H1 (cell line): ENCODE measurements around the gene TUT1. TPM values are rescaled to one million over a fixed set of nuclear protein-coding genes. Genes with fewer than 3 reads are reported as not detected.

Source experiments
- ATF3 ChIP-seq: IDR thresholded peaks from 2 replicates; pipeline ENCODE4 v1.6.1; 2011; ENCODE audit warnings: low read depth, mild to moderate bottlenecking, low read length; ENCODE audit not compliant: insufficient read depth
- CBX5 ChIP-seq: fragments of 300-800, 300-1000 bp; sonication (generic); IDR thresholded peaks from 2 replicates; pipeline ENCODE4 v1.7.1; 2016; ENCODE audit warnings: antibody characterized with exemption, low read length, low read depth
- CHD1 ChIP-seq: IDR thresholded peaks from 2 replicates; pipeline ENCODE4 v1.6.1; 2012; ENCODE audit warnings: low read depth, low read length, improper control_type of control experiment
- CTBP2 ChIP-seq: IDR thresholded peaks from 2 replicates; pipeline ENCODE4 v1.7.0; 2011; ENCODE audit warnings: borderline replicate concordance, mild to moderate bottlenecking, moderate library complexity, mixed read lengths, low read length; ENCODE audit not compliant: insufficient read depth, insufficient read length
- MAFK ChIP-seq: IDR thresholded peaks from 2 replicates; pipeline ENCODE4 v1.6.1; 2012; ENCODE audit warnings: low read depth, mild to moderate bottlenecking, improper control_type of control experiment, low read length
- SP1 ChIP-seq: IDR thresholded peaks from 2 replicates; pipeline ENCODE4 v1.6.1; 2011; ENCODE audit warnings: low read depth, low read length
- polyA plus RNA-seq, 7 experiments: library from polyadenylated mRNA; depleted of rRNA in 3 of 7; stranded (reverse) in 5 of 7; unstranded in 2 of 7; fragments of >200 nt in 5 of 7; fragments of 200-250 nt in 2 of 7; gene quantifications; 1 replicate in 5 of 7; 2 replicates in 1 of 7; 4 replicates in 1 of 7; pipeline versions ENCODE4 v1.2.1 to v1.2.3, GENCODE V29; 2011 to 2013; ENCODE audit warnings: missing spikeins in 2 of 7, mixed read lengths in 2 of 7
- total RNA-seq: library from RNA; stranded (reverse); fragmentation: NEBNext Ultra II Directional; extraction: Animal tissue kit (Norgen Biotek cat#: 25700); gene quantifications from 2 replicates; pipeline ENCODE4 v1.2.1, GENCODE V29; 2021

TUT1 gene
- total and polyA plus RNA-seq, 2 of the 8 experiments (the other 6 are each of a cell fraction or from before 2014, with no cell fraction given), result 17.8 to 24.6 TPM

GRCh38 chr11:62543680-62544444 lies 47.5 kb downstream of the TUT1 start (continued):
- TF ChIP-seq CHD1 (no peak), ATF3 (no peak), CBX5 (no peak), CTBP2 (no peak), MAFK (no peak), SP1 (no peak)
